Esophagus squamous epithelium (tissue), 5 donors: ENCODE results near the gene ASS1. TPM values are rescaled to one million over a fixed set of nuclear protein-coding genes. Genes with fewer than 3 reads are reported as not detected.
A peak's percentile ranks its signal among the peaks of the same experiment; 100 is the strongest.

Experiments
- DNase-seq: peaks from one replicate; lab custom pipeline; 2025; lab: John Stamatoyannopoulos, UW
- H3K27ac ChIP-seq, 4 donors: fragments of 200-600 bp; sonication (generic); one replicate each; pipeline ENCODE4 v1.5.1; 2016 to 2019; ENCODE audit warnings: mild to moderate bottlenecking in 1 of 4
- H3K27me3 ChIP-seq, 4 donors: fragments of 200-600 bp; sonication (generic); 1 replicate in 3 of 4; 2 replicates in 1 of 4; pipeline versions ENCODE4 v1.5.1 to v1.6.0; 2017 to 2021; ENCODE audit warnings: antibody characterized with exemption in 1 of 4
- H3K36me3 ChIP-seq, 3 donors: fragments of 200-600 bp; sonication (generic); one replicate each; pipeline ENCODE4 v1.5.1; 2016 to 2019
- H3K4me1 ChIP-seq, 3 donors: fragments of 200-600 bp; sonication (generic); one replicate each; pipeline ENCODE4 v1.5.1; 2017 to 2019
- H3K4me3 ChIP-seq, 4 donors: fragments of 200-600 bp; sonication (generic); 1 replicate in 3 of 4; 2 replicates in 1 of 4; pipeline ENCODE4 v1.5.1; 2016 to 2019; ENCODE audit warnings: mild to moderate bottlenecking in 2 of 4, moderate library complexity in 1 of 4
- H3K9me3 ChIP-seq, 3 donors: fragments of 200-600 bp; sonication (generic); one replicate each; pipeline ENCODE4 v1.5.1; 2016 to 2019
- POLR2A ChIP-seq, 4 donors: fragments of 450-650 bp; IDR thresholded peaks; one replicate each; pipeline ENCODE4 v1.6.1; 2017; ENCODE audit warnings: antibody characterized with exemption in 4 of 4, mild to moderate bottlenecking in 4 of 4, moderate library complexity in 3 of 4
- WGBS, 2 donors: methylation state at CpG; one replicate each; pipeline ENCODE4 v1.1.5; 2018; 5-methylcytosine and 5-hydroxymethylcytosine counted together
- intact Hi-C: fragments of 100-400 bp; cut with DNase I; formaldehyde crosslinking; loops from one replicate; pipeline ENCODE4 v1.15.0; 2022
- total RNA-seq, 4 donors: library from RNA; depleted of rRNA; stranded (reverse); fragments of >200 nt; gene quantifications; one replicate each; pipeline ENCODE4 v1.1.0, GENCODE V29; 2016
- TF ChIP-seq, protein P1 (sequence below), 6 experiments: fragments of 450-650 bp in 4 of 6; fragments of 200-600 bp in 2 of 6; sonication (generic) in 2 of 6; IDR thresholded peaks; one replicate each; pipeline ENCODE4 v1.5.1; 2016 to 2019; ENCODE audit warnings: antibody characterized with exemption in 6 of 6, mild to moderate bottlenecking in 4 of 6, moderate library complexity in 4 of 6
- donor health status: DM: yes; HTN: yes; CAD: no.

Gene ASS1
- total RNA-seq, 4 donors from 2014 or later: 33.5 to 203 (median 85.2) TPM

DNA sequence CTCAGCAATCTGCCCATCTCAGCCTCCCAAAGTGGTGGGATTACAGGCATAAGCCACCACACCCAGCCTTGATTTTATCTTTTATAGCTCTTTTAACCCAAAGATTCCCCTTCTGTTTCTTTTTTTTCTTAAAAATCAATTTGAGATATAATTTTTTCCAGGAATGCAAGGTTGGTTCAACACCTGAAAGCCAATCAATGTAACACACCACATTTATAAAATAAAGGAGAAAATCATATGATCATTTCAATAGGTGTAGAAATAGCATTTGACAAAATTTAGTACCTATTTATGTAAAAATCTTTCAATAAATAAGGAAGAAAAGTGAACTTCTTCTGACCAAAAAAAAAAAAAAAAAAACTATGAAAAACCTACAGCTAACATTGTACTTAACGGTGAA lies 3.7 kb upstream of the ASS1 start:
- WGBS, 2 donors: 90 to 100% methylated on average over 1 of the region's 1 CpG
- intact Hi-C loops: no loop called here
- H3K4me1 ChIP-seq: peaks cover 15 to 20% (median 18%) of the 10 kb centered on the region in 3 donors
- peaks cover 0 to 23% (median 4%) of the 10 kb centered on the region in 3 donors for H3K9me3 ChIP-seq
- H3K27ac ChIP-seq: no peak overlapping the region
- TF ChIP-seq, protein P1, sequence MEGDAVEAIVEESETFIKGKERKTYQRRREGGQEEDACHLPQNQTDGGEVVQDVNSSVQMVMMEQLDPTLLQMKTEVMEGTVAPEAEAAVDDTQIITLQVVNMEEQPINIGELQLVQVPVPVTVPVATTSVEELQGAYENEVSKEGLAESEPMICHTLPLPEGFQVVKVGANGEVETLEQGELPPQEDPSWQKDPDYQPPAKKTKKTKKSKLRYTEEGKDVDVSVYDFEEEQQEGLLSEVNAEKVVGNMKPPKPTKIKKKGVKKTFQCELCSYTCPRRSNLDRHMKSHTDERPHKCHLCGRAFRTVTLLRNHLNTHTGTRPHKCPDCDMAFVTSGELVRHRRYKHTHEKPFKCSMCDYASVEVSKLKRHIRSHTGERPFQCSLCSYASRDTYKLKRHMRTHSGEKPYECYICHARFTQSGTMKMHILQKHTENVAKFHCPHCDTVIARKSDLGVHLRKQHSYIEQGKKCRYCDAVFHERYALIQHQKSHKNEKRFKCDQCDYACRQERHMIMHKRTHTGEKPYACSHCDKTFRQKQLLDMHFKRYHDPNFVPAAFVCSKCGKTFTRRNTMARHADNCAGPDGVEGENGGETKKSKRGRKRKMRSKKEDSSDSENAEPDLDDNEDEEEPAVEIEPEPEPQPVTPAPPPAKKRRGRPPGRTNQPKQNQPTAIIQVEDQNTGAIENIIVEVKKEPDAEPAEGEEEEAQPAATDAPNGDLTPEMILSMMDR (IDR thresholded peaks at IDR 0.05): no peak
- TF ChIP-seq POLR2A (IDR thresholded peaks at IDR 0.05): no peak
- no peaks in the 10 kb centered on the region for H3K36me3 ChIP-seq
- no peak overlapping the region for H3K4me3 ChIP-seq
- no peak for DNase-seq
- H3K27me3 ChIP-seq: peaks cover 0 to 56% (median 1%) of the 10 kb centered on the region in 4 donors

- Histone ChIP-seq H3K27me3 (peaks cover 0 to 39% (median 1%) of the 10 kb centered on the region in 4 donors), H3K4me3 (no peak overlapping the region), H3K4me1 (peaks cover 34 to 39% (median 34%) of the 10 kb centered on the region in 3 donors), H3K9me3 (peaks cover 0 to 23% (median 4%) of the 10 kb centered on the region in 3 donors), H3K36me3 (no peaks in the 10 kb centered on the region), H3K27ac (no peak overlapping the region)
- DNase-seq: no peak
- TF ChIP-seq POLR2A (IDR thresholded peaks at IDR 0.05): no peak
- TF ChIP-seq, protein P1 (IDR thresholded peaks at IDR 0.05): no peak
- WGBS, 2 donors: 76 to 96% methylated on average over 4 to 5 of the region's 9 CpGs
- intact Hi-C loops: no loop called here
These were observed 1.9 kb upstream of the ASS1 start for GRCh38 chr9:130442746-130443455.

- no peaks in the 10 kb centered on the region for H3K36me3 ChIP-seq
- no peak for DNase-seq
- H3K4me3 ChIP-seq: no peak overlapping the region
- peaks cover 0 to 39% (median 1%) of the 10 kb centered on the region in 4 donors for H3K27me3 ChIP-seq
- H3K4me1 ChIP-seq: peaks cover 36 to 44% (median 39%) of the 10 kb centered on the region in 3 donors
- intact Hi-C loops: no loop called here
- TF ChIP-seq, protein P1 (IDR thresholded peaks at IDR 0.05): no peak
- TF ChIP-seq POLR2A (IDR thresholded peaks at IDR 0.05): no peak
- H3K9me3 ChIP-seq: peaks cover 0 to 23% (median 4%) of the 10 kb centered on the region in 3 donors
- 83 to 100% methylated on average over 1 to 4 of the region's 6 CpGs for WGBS, 2 donors
- H3K27ac ChIP-seq: no peak overlapping the region
These were observed 1.3 kb upstream of the ASS1 start for GRCh38 chr9:130443456-130443801.

GRCh38 chr9:130443840-130444492 lies 795 bp upstream of the ASS1 start:
- Histone ChIP-seq H3K4me1 (peaks cover 36 to 50% (median 40%) of the 10 kb centered on the region in 3 donors), H3K27me3 (peaks cover 0 to 39% (median 1%) of the 10 kb centered on the region in 4 donors), H3K27ac (peak overlapping the region in 3 of 4 donors; percentile 82 to 86 (median 84)), H3K9me3 (peaks cover 0 to 23% (median 4%) of the 10 kb centered on the region in 3 donors), H3K4me3 (peak overlapping the region; percentile 46 to 79 (median 58)), H3K36me3 (no peaks in the 10 kb centered on the region)
- TF ChIP-seq, protein P1 (IDR thresholded peaks at IDR 0.05): no peak
- no peak for TF ChIP-seq POLR2A (IDR thresholded peaks at IDR 0.05)
- WGBS, 2 donors: 31% methylated on average over 6 of the region's 14 CpGs; no CpG with 5 or more reads in 1 of the 2 donors
- DNase-seq: no peak
- intact Hi-C loops: no loop called here
